HepG2 (cell line): ENCODE measurements around the gene NRBP1. TPM values are rescaled to one million over a fixed set of nuclear protein-coding genes. Genes with fewer than 3 reads are reported as not detected.

Experiments used
- ARNTL ChIP-seq: sonication (generic); formaldehyde crosslinking; IDR thresholded peaks from 2 replicates; pipeline ENCODE4 v1.4.0; 2020; ENCODE audit warnings: mild to moderate bottlenecking, missing genetic modification reagents
- ATF4 ChIP-seq, 2 experiments: fragments of 450-650 bp in 1 of 2; sonication (generic) in 1 of 2; formaldehyde crosslinking; IDR thresholded peaks; 2 replicates each; pipeline versions ENCODE4 v1.5.0 to v1.8.0; 2020 to 2022; ENCODE audit warnings: mild to moderate bottlenecking in 1 of 2, missing genetic modification reagents in 1 of 2
- BRD4 ChIP-seq: sonication (generic); formaldehyde crosslinking; IDR thresholded peaks from 2 replicates; pipeline ENCODE4 v1.4.0; 2020; ENCODE audit warnings: missing genetic modification reagents
- FOXA3 ChIP-seq: IDR thresholded peaks from 2 replicates; pipeline ENCODE4 v1.6.1; 2016; ENCODE audit warnings: missing genetic modification reagents, missing compliant biosample characterization
- GPN1 ChIP-seq: sonication (generic); formaldehyde crosslinking; IDR thresholded peaks from 2 replicates; pipeline ENCODE4 v1.5.1; 2020; ENCODE audit warnings: missing genetic modification reagents, borderline replicate concordance
- KLF16 ChIP-seq, 2 experiments: sonication (generic) in 1 of 2; formaldehyde crosslinking in 1 of 2; IDR thresholded peaks; 2 replicates each; pipeline versions ENCODE4 v1.6.1 to v1.8.0; 2016 to 2023; ENCODE audit warnings: missing genetic modification reagents in 2 of 2, missing compliant biosample characterization in 1 of 2
- MAFG ChIP-seq: sonication (generic); formaldehyde crosslinking; IDR thresholded peaks from 2 replicates; pipeline ENCODE4 v1.5.1; 2020; ENCODE audit warnings: mild to moderate bottlenecking, missing genetic modification reagents
- MAFK ChIP-seq, 2 experiments: IDR thresholded peaks in 1 of 2; conservative IDR thresholded peaks in 1 of 2; 2 replicates each; pipeline ENCODE4 v1.6.1; 2011; ENCODE audit warnings: improper control_type of control experiment in 2 of 2, low read length in 2 of 2
- MIXL1 ChIP-seq: IDR thresholded peaks from 2 replicates; pipeline ENCODE4 v1.6.1; 2016
- MLLT10 ChIP-seq: sonication (generic); formaldehyde crosslinking; IDR thresholded peaks from 2 replicates; pipeline ENCODE4 v1.4.0; 2020; ENCODE audit warnings: missing genetic modification reagents
- NCOA2 ChIP-seq: sonication (generic); formaldehyde crosslinking; IDR thresholded peaks from 2 replicates; pipeline ENCODE4 v1.8.0; 2022; ENCODE audit warnings: inconsistent platforms
- NFE2L1 ChIP-seq: sonication (generic); formaldehyde crosslinking; IDR thresholded peaks from 2 replicates; pipeline ENCODE4 v1.4.0; 2020; ENCODE audit warnings: missing genetic modification reagents, mild to moderate bottlenecking, borderline replicate concordance
- PAXIP1 ChIP-seq: sonication (generic); formaldehyde crosslinking; conservative IDR thresholded peaks from 2 replicates; pipeline ENCODE4 v1.4.0; 2020; ENCODE audit warnings: mild to moderate bottlenecking, missing genetic modification reagents, moderate library complexity
- POGZ ChIP-seq: sonication (generic); formaldehyde crosslinking; IDR thresholded peaks from 2 replicates; pipeline ENCODE4 v1.4.0; 2020; ENCODE audit warnings: mild to moderate bottlenecking, missing genetic modification reagents
- POLR2AphosphoS5 ChIP-seq: IDR thresholded peaks from 2 replicates; pipeline ENCODE4 v1.6.1; 2012; ENCODE audit warnings: low read depth, low read length
- RAD21 ChIP-seq: fragments of 450-650 bp; formaldehyde crosslinking; IDR thresholded peaks from 2 replicates; pipeline ENCODE4 v1.5.0; 2020; ENCODE audit warnings: mild to moderate bottlenecking
- RARG ChIP-seq: sonication (generic); formaldehyde crosslinking; IDR thresholded peaks from 2 replicates; pipeline ENCODE4 v1.4.0; 2020; ENCODE audit warnings: low read depth, mild to moderate bottlenecking, missing genetic modification reagents
- RXRB ChIP-seq: IDR thresholded peaks from 2 replicates; pipeline ENCODE4 v1.6.1; 2016; ENCODE audit warnings: borderline replicate concordance, missing genetic modification reagents, missing compliant biosample characterization
- SRSF9 ChIP-seq: fragments of 200-400 bp; formaldehyde crosslinking; IDR thresholded peaks from 2 replicates; pipeline ENCODE4 v1.6.1; 2018; ENCODE audit warnings: borderline replicate concordance, mild to moderate bottlenecking, low read depth, low read length; ENCODE audit not compliant: insufficient read depth, poor library complexity, severe bottlenecking
- YEATS2 ChIP-seq: sonication (generic); formaldehyde crosslinking; IDR thresholded peaks from 2 replicates; pipeline ENCODE4 v1.4.0; 2020; ENCODE audit warnings: missing genetic modification reagents, borderline replicate concordance
- ZBTB21 ChIP-seq: sonication (generic); formaldehyde crosslinking; IDR thresholded peaks from 2 replicates; pipeline ENCODE4 v1.4.0; 2020; ENCODE audit warnings: missing genetic modification reagents
- ZBTB7B ChIP-seq: sonication (generic); formaldehyde crosslinking; IDR thresholded peaks from 2 replicates; pipeline ENCODE4 v1.4.0; 2020; ENCODE audit warnings: missing genetic modification reagents
- ZFY ChIP-seq: sonication (generic); formaldehyde crosslinking; IDR thresholded peaks from 2 replicates; pipeline ENCODE4 v1.4.0; 2020; ENCODE audit warnings: missing genetic modification reagents
- ZNF180 ChIP-seq: sonication (generic); formaldehyde crosslinking; IDR thresholded peaks from 2 replicates; pipeline ENCODE4 v1.4.0; 2020; ENCODE audit warnings: low read depth, missing genetic modification reagents, borderline replicate concordance
- ZNF354B ChIP-seq: sonication (generic); formaldehyde crosslinking; IDR thresholded peaks from 2 replicates; pipeline ENCODE4 v1.8.0; 2022; ENCODE audit warnings: mild to moderate bottlenecking, missing genetic modification reagents
- ZNF530 ChIP-seq: sonication (generic); formaldehyde crosslinking; IDR thresholded peaks from 2 replicates; pipeline ENCODE4 v1.5.0; 2020; ENCODE audit warnings: low read depth, mild to moderate bottlenecking, missing genetic modification reagents
- ZNF784 ChIP-seq: sonication (generic); formaldehyde crosslinking; IDR thresholded peaks from 2 replicates; pipeline ENCODE4 v1.5.1; 2020; ENCODE audit warnings: missing genetic modification reagents, mild to moderate bottlenecking, borderline replicate concordance
- polyA plus RNA-seq, 8 experiments: library from polyadenylated mRNA; depleted of rRNA in 3 of 8; stranded (reverse) in 7 of 8; unstranded in 1 of 8; fragments of >200 nt; fragmentation: Illumina TruSeq in 4 of 8; extraction: Trizol in 4 of 8; gene quantifications; 2 replicates each; pipeline versions ENCODE4 v1.2.1 to v1.2.3, GENCODE V29; 2011 to 2016; ENCODE audit warnings: low read depth in 4 of 8, missing spikeins in 1 of 8, mixed read lengths in 1 of 8; ENCODE audit not compliant: insufficient read depth in 1 of 8
- total RNA-seq, 5 experiments: library from RNA; depleted of rRNA; stranded (reverse); fragments of >200 nt; fragmentation: Illumina TruSeq; extraction: Trizol; gene quantifications; 2 replicates each; pipeline ENCODE4 v1.2.3, GENCODE V29; 2016; ENCODE audit warnings: low read depth in 1 of 5

Gene NRBP1
- total and polyA plus RNA-seq, 2 of the 13 experiments (the other 11 are each of a cell fraction or from before 2014, with no cell fraction given): 165 to 240 TPM

GRCh38 chr2:27412419-27413152, 15.8 kb upstream of the NRBP1 start (continued):
- TF ChIP-seq POLR2AphosphoS5 (peak; percentile 41), ARNTL (CRISPR knock-in tag) (0 out of 2 replicates have a peak, but pooled peaks have one; percentile 3), NFE2L1 (no peak), ATF4 (CRISPR knock-in tag; IDR thresholded peaks at IDR 0.05) (no peak; a peak in 1 of 4 replicates), RARG (CRISPR knock-in tag) (no peak), SRSF9 (no peak), RXRB (CRISPR knock-in tag) (peak; percentile 73; the same call in 1 of the 2 replicates), ZBTB21 (no peak), ZNF354B (CRISPR knock-in tag) (no peak), KLF16 (CRISPR knock-in tag; IDR thresholded peaks at IDR 0.05) (0 out of 4 replicates have a peak, but pooled peaks of 1 of the 2 experiments have one; percentile 21), ZNF530 (CRISPR knock-in tag) (no peak), MIXL1 (CRISPR knock-in tag) (peak; percentile 38; the same call in 1 of the 2 replicates), FOXA3 (CRISPR knock-in tag) (peak; percentile 68), GPN1 (CRISPR knock-in tag) (no peak), MAFK (conservative IDR thresholded peaks at IDR 0.05 in 1 of 2, IDR thresholded peaks at IDR 0.05 in 1 of 2; ENCODE audit: low read length in 2 of 2) (no peak), ZBTB7B (CRISPR knock-in tag) (no peak), ZFY (CRISPR knock-in tag) (no peak), MAFG (CRISPR knock-in tag) (no peak), YEATS2 (0 out of 2 replicates have a peak, but pooled peaks have one; percentile 9), BRD4 (no peak), RAD21 (CRISPR knock-in tag) (peak; percentile 8; the same call in 1 of the 2 replicates), PAXIP1 (CRISPR knock-in tag) (peak; percentile 67), ZNF784 (CRISPR knock-in tag) (0 out of 2 replicates have a peak, but pooled peaks have one; percentile 47), ZNF180 (CRISPR knock-in tag) (no peak), MLLT10 (CRISPR knock-in tag) (no peak), POGZ (CRISPR knock-in tag) (peak; percentile 13; the same call in 1 of the 2 replicates), NCOA2 (CRISPR knock-in tag) (no peak)
